ENCODE data around the gene CCDC182.

CCDC182 gene

GRCh38 chr17:57745242-57745641 is at the start of gene CCDC182:
TSS of gene CCDC182 (minus strand) at chr17:57745299. CDS start at chr17:57745272, 27 bp downstream.
- DNase-seq: no peak

GRCh38 chr17:57794841-57795240 is 49.7 kb upstream of the CCDC182 start:
- DNase-seq: no peak

- DNase-seq: no peak
Observed at GRCh38 chr17:57788725-57789124, 43.6 kb upstream of the CCDC182 start.

- no peak for DNase-seq
Observed at GRCh38 chr17:57785022-57785421, 39.9 kb upstream of the CCDC182 start.

GRCh38 chr17:57784226-57784895 is 39.3 kb upstream of the CCDC182 start:
- DNase-seq: no peak

- no peak for DNase-seq
Observed at GRCh38 chr17:57783338-57783742, 38.2 kb upstream of the CCDC182 start.

GRCh38 chr17:57782647-57783337 is 37.7 kb upstream of the CCDC182 start:
- DNase-seq: no peak

GRCh38 chr17:57782062-57782490 is 37.0 kb upstream of the CCDC182 start:
- no peak for DNase-seq

- no peak for DNase-seq
Observed at GRCh38 chr17:57781386-57782061, 36.4 kb upstream of the CCDC182 start.

GRCh38 chr17:57779706-57780105 is 34.6 kb upstream of the CCDC182 start:
- DNase-seq: no peak

- DNase-seq: no peak
Observed at GRCh38 chr17:57778306-57778705, 33.2 kb upstream of the CCDC182 start.

GRCh38 chr17:57776366-57776765 is 31.3 kb upstream of the CCDC182 start:
- no peak for DNase-seq

GRCh38 chr17:57774872-57775271 is 29.8 kb upstream of the CCDC182 start:
- DNase-seq: no peak

GRCh38 chr17:57773557-57773956 is 28.5 kb upstream of the CCDC182 start:
- no peak for DNase-seq

- no peak for DNase-seq
Observed at GRCh38 chr17:57772774-57773173, 27.7 kb upstream of the CCDC182 start.

GRCh38 chr17:57767561-57767960 is 22.5 kb upstream of the CCDC182 start:
- no peak for DNase-seq

- no peak for DNase-seq
Observed at GRCh38 chr17:57766318-57766943, 21.3 kb upstream of the CCDC182 start.

- DNase-seq: no peak
Observed at GRCh38 chr17:57762452-57763395, 17.6 kb upstream of the CCDC182 start.

- DNase-seq: no peak
Observed at GRCh38 chr17:57761887-57762286, 16.8 kb upstream of the CCDC182 start.

- DNase-seq: no peak
Observed at GRCh38 chr17:57760046-57760445, 14.9 kb upstream of the CCDC182 start.

- no peak for DNase-seq
Observed at GRCh38 chr17:57758654-57759053, 13.6 kb upstream of the CCDC182 start.

GRCh38 chr17:57757735-57758134 is 12.6 kb upstream of the CCDC182 start:
- DNase-seq: no peak

Measured in NCI-H2081 treated with DMSO at 0.1 percent for 48 hours (cell line).